Neutrophil (primary cell): ENCODE results near the gene EEF2K.

Experiments
- H3K27ac ChIP-seq: fragments of 200-600 bp; sonication (generic); 2 replicates; pipeline ENCODE4 v1.5.1; 2016; ENCODE audit warnings: mild to moderate bottlenecking, moderate library complexity
- H3K27me3 ChIP-seq: fragments of 200-600 bp; sonication (generic); 2 replicates; pipeline ENCODE4 v1.6.0; 2016; ENCODE audit warnings: mild to moderate bottlenecking
- H3K36me3 ChIP-seq: fragments of 200-600 bp; sonication (generic); 2 replicates; pipeline ENCODE4 v1.5.1; 2017
- H3K4me1 ChIP-seq, 2 experiments: fragments of 200-600 bp in 1 of 2; sonication (generic) in 1 of 2; 1 replicate in 1 of 2; 2 replicates in 1 of 2; pipeline versions ENCODE4 v1.5.1 to v1.6.1; 2013 to 2016; ENCODE audit warnings: low read depth in 1 of 2, low read length in 1 of 2, mild to moderate bottlenecking in 1 of 2, moderate library complexity in 1 of 2; ENCODE audit not compliant: control insufficient read depth in 1 of 2, insufficient read depth in 1 of 2
- H3K4me3 ChIP-seq, 2 experiments: fragments of 200-600 bp in 1 of 2; sonication (generic) in 1 of 2; 1 replicate in 1 of 2; 2 replicates in 1 of 2; pipeline ENCODE4 v1.5.1; 2013 to 2016; ENCODE audit warnings: low read depth in 1 of 2, low read length in 1 of 2, mild to moderate bottlenecking in 1 of 2, moderate library complexity in 1 of 2
- H3K9me3 ChIP-seq: fragments of 200-600 bp; sonication (generic); 2 replicates; pipeline ENCODE4 v1.5.1; 2016
- TF ChIP-seq, protein P1 (sequence below): fragments of 200-600 bp; sonication (generic); IDR thresholded peaks from 2 replicates; pipeline ENCODE4 v1.5.1; 2016; ENCODE audit warnings: antibody characterized with exemption

The EEF2K gene

DNA sequence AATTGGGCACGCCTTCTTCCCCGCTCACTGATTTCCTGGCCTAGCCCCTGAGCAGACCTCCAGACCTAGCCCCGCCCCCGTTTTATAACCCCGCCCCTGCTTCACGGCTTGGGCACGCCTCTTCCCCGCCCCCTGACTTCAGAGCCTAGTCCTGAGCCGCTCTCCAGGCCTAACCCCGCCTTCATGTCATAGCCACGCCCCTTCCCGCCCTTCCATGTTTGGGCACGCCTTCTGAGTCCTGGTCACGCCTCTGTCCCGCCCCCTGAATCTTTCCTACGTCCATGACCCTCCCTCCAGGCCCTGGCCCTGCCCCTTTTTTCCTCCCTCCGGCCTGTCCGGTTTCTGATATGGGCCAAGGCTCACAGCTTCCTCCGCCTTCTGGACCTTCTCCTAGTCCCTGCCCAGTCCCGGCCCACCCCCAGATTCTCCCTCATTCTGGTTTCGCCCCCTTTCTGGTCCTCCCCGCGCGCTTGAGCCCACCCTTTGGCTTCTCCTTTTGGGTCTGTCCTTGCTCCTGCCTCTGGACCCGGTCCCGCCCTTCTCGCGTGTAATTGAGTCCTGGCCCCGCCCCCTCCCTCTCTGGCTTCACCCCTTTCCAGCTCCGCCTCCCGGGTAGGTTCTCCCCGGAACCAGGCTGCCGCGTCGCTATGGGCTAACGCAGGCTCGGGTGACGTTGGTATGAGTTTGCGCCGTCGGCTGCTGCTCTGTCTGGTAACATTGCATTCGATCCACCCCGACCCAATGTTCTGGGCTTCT, 15.1 kb upstream of the EEF2K start:
- TF ChIP-seq, protein P1, sequence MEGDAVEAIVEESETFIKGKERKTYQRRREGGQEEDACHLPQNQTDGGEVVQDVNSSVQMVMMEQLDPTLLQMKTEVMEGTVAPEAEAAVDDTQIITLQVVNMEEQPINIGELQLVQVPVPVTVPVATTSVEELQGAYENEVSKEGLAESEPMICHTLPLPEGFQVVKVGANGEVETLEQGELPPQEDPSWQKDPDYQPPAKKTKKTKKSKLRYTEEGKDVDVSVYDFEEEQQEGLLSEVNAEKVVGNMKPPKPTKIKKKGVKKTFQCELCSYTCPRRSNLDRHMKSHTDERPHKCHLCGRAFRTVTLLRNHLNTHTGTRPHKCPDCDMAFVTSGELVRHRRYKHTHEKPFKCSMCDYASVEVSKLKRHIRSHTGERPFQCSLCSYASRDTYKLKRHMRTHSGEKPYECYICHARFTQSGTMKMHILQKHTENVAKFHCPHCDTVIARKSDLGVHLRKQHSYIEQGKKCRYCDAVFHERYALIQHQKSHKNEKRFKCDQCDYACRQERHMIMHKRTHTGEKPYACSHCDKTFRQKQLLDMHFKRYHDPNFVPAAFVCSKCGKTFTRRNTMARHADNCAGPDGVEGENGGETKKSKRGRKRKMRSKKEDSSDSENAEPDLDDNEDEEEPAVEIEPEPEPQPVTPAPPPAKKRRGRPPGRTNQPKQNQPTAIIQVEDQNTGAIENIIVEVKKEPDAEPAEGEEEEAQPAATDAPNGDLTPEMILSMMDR = peak; percentile 19
- Histone ChIP-seq H3K27me3 (no peaks in the 10 kb centered on the region), H3K4me3 (peak overlapping the region; percentile 87 to 90), H3K27ac (peak overlapping the region; percentile 94), H3K4me1 (peaks cover 40 to 41% of the 10 kb centered on the region in 2 experiments), H3K36me3 (no peaks in the 10 kb centered on the region), H3K9me3 (no peaks in the 10 kb centered on the region)

DNA sequence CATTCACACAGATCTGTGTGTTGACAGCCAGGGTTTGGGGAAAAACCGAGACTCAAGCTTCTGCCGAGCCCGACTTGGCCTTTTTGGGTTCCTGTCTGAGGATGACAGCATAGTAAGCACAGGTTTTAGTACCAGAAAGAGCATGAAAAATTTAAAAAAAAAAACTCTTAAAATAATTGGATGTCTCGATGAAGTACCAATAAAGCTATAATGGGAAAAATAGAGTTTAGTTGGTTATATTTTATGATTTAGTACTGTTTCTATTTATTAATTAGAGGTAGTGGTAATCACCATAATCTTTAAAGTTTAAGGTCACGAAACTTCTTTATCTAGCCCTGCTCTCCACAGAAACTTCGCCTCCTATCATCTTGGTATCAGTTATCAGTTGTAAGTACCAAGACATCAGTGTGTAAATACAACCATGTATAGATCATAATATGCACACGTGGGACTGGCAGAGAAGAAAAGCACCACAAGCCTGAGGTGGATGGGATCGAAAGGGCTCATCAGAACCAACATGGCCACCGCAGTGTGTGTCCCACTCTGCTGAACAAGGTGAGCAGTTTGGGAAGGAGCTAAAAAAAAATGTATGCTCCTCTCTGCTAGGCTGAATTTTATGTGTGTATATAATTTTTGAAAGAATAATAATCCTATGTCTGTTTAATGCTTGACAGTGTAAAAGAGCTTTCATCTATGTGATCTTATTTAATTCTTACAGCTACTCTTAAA, 14.4 kb upstream of the EEF2K start:
- no peaks in the 10 kb centered on the region for H3K9me3 ChIP-seq
- H3K4me1 ChIP-seq = peaks cover 46 to 47% of the 10 kb centered on the region in 2 experiments
- TF ChIP-seq, protein P1 = no peak
- H3K27me3 ChIP-seq = no peaks in the 10 kb centered on the region
- H3K4me3 ChIP-seq = peak overlapping the region; percentile 87 to 90
- no peaks in the 10 kb centered on the region for H3K36me3 ChIP-seq
- H3K27ac ChIP-seq = peak overlapping the region; percentile 94

DNA sequence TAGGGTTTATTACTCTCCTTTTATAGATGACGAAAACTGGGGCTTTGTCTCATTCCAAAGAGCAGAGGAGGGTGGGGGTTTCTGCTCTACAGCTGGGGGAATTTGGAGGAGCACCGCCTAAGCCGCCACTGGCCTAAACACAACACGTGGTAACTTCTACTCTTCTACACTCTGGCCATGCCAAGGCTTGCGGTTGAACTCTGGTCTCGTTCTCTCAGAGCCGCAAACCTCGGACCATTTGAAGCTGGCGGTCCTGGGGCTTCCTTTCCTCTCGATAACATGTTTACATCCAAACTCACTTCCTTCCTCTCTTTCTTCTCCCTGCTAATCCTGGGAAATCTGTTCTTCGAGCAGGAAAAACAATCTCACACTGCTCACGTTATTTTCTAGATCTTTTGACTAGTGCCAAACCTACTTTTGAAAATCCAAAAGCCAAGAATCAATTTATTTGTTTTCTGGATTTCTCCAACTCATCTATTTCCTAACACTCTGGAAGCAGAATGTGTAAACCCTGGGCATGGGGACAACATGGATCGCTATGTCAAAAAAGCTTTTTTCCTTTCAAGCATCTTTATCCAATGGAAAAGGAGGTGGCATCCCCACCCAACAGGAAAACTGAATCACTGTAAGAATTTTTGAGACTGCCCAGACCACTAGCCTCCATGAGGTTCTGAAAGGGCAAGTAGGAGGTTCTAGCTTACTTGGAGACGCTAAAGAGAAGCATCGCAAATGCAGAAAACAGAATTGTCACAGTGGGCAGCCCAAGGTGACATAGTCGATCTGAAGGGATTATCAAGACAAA, 13.6 kb upstream of the EEF2K start:
- TF ChIP-seq, protein P1 = no peak
- H3K4me3 ChIP-seq = peak overlapping the region in 1 of 2 experiments; percentile 90
- H3K27me3 ChIP-seq = no peaks in the 10 kb centered on the region
- peaks cover 46 to 47% of the 10 kb centered on the region in 2 experiments for H3K4me1 ChIP-seq
- H3K9me3 ChIP-seq = no peaks in the 10 kb centered on the region
- no peaks in the 10 kb centered on the region for H3K36me3 ChIP-seq
- peak overlapping the region; percentile 94 for H3K27ac ChIP-seq

DNA sequence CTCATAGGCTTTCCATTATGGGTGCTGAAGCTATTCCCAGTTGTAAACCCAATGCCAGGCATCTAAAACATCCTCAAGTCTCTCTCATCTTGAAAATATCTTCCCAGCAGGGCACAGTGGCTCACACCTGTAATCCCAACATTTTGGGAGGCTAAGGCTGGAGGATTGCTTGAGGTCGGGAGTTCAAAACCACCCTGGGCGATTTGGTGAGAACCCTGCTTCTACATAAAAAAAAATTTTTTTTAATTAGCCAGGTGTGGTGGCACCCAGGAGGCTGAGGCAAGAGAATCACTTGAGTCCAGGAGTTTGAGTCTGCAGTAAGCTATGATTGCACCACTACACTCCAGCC, 13.0 kb upstream of the EEF2K start:
- TF ChIP-seq, protein P1 = no peak
- H3K9me3 ChIP-seq = no peaks in the 10 kb centered on the region
- no peak overlapping the region for H3K4me3 ChIP-seq
- H3K27ac ChIP-seq = no peak overlapping the region
- H3K36me3 ChIP-seq = no peaks in the 10 kb centered on the region
- no peaks in the 10 kb centered on the region for H3K27me3 ChIP-seq
- peaks cover 46 to 47% of the 10 kb centered on the region in 2 experiments for H3K4me1 ChIP-seq

DNA sequence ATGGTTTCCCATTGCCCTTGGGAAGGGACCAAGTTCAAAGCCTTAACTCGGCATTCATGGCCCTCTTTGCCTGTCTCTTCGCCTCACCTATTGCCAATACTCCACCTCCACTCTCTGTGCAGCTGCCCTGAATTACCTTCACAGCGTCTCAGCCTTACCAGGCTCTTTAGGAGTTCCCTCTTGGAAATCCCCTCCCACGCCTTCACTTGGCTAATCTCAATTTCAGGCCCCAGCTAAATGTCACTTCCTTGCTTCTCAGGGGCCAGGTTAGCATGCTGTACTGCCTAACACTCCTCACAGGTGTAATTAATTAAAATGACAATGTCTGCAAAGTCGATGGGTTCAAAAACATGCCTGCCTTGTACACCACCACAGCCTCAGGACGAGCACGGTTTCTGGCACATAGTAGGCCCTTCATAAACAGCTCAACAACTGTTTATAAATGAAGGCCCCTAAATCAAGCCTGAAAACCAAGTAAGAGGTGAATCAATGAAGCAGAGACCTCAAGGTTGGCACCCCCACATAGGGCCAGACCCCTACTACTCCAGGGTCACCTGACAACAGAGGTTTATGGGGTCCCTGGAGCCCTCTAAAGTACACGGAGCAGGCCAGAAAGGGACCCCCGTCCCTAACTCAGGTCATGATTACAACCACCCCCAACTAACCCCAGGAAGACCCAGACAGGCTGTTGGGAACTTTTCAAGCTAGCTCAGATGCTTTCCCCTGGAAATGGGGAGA, 11.2 kb upstream of the EEF2K start:
- Histone ChIP-seq H3K4me3 (peak overlapping the region; percentile 66 to 72), H3K4me1 (peaks cover 33 to 35% of the 10 kb centered on the region in 2 experiments), H3K36me3 (no peaks in the 10 kb centered on the region), H3K27ac (peak overlapping the region; percentile 67), H3K27me3 (no peaks in the 10 kb centered on the region), H3K9me3 (no peaks in the 10 kb centered on the region)
- TF ChIP-seq, protein P1 = no peak
